OCI-LY3 (cell line): ENCODE results near the gene GH2.

Experiments used
- EZH2phosphoT487 ChIP-seq: fragments of 200-600 bp; shearing (Covaris generic); IDR thresholded peaks from 2 replicates; pipeline ENCODE4 v1.6.1; 2018; ENCODE audit warnings: antibody characterized with exemption, mixed run types, low read depth
- TF ChIP-seq, protein P1 (sequence below): fragments of 200-600, 300-600 bp; sonication (generic); IDR thresholded peaks from 2 replicates; pipeline ENCODE4 v1.5.1; 2014; ENCODE audit warnings: antibody characterized with exemption, low read length, low read depth

DNA sequence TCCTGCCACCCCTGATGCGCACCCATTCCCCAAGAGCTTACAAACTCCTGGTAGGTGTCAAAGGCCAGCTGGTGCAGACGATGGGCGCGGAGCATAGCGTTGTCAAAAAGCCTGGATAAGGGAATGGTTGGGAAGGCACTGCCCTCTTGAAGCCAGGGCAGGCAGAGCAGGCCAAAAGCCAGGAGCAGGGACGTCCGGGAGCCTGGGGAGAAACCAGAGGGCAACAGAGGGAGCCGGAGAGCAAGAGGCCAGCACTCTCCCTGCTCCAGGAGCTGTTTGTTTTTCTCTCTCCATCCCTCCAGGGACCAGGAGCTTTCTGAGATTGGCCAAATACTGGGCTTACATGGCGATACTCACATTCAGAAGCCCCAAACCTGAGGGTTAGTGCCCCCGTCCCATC lies 36.6 kb upstream of the GH2 start:
- TF ChIP-seq, protein P1, sequence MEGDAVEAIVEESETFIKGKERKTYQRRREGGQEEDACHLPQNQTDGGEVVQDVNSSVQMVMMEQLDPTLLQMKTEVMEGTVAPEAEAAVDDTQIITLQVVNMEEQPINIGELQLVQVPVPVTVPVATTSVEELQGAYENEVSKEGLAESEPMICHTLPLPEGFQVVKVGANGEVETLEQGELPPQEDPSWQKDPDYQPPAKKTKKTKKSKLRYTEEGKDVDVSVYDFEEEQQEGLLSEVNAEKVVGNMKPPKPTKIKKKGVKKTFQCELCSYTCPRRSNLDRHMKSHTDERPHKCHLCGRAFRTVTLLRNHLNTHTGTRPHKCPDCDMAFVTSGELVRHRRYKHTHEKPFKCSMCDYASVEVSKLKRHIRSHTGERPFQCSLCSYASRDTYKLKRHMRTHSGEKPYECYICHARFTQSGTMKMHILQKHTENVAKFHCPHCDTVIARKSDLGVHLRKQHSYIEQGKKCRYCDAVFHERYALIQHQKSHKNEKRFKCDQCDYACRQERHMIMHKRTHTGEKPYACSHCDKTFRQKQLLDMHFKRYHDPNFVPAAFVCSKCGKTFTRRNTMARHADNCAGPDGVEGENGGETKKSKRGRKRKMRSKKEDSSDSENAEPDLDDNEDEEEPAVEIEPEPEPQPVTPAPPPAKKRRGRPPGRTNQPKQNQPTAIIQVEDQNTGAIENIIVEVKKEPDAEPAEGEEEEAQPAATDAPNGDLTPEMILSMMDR = no peak
- no peak for TF ChIP-seq EZH2phosphoT487
